Tibial nerve (tissue), 3 donors: ENCODE measurements around the gene FGF10.

Experiments
- POLR2A ChIP-seq, 2 donors: fragments of 450-650 bp; IDR thresholded peaks; one replicate each; pipeline ENCODE4 v1.6.1; 2017; ENCODE audit warnings: antibody characterized with exemption in 2 of 2, mild to moderate bottlenecking in 2 of 2, moderate library complexity in 2 of 2
- TF ChIP-seq, protein P1 (sequence below), 5 experiments: fragments of 200-600 bp in 3 of 5; fragments of 450-650 bp in 2 of 5; sonication (generic) in 3 of 5; IDR thresholded peaks; one replicate each; pipeline ENCODE4 v1.5.1; 2016 to 2019; ENCODE audit warnings: antibody characterized with exemption in 5 of 5, mild to moderate bottlenecking in 3 of 5, moderate library complexity in 2 of 5

DNA sequence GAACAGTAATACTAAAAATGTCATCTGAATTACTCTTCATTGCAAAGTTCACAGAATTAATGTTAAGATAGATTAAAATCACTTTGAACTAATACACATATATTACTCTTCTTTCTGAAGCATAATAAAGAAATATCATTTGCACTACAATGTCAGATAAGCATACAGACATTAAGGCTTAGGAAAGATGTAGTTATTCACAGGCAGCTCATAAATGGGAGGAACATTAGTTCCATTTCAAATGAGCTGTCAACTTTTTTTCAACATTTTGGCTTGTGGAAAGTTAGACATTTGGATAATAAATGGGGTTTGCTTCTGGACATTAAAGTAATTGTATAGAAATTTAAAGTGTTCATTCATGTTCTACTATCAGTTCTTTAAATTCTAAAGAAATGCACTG is 6.3 kb downstream of the FGF10 start:
- TF ChIP-seq POLR2A (IDR thresholded peaks at IDR 0.05), result no peak
- TF ChIP-seq, protein P1, sequence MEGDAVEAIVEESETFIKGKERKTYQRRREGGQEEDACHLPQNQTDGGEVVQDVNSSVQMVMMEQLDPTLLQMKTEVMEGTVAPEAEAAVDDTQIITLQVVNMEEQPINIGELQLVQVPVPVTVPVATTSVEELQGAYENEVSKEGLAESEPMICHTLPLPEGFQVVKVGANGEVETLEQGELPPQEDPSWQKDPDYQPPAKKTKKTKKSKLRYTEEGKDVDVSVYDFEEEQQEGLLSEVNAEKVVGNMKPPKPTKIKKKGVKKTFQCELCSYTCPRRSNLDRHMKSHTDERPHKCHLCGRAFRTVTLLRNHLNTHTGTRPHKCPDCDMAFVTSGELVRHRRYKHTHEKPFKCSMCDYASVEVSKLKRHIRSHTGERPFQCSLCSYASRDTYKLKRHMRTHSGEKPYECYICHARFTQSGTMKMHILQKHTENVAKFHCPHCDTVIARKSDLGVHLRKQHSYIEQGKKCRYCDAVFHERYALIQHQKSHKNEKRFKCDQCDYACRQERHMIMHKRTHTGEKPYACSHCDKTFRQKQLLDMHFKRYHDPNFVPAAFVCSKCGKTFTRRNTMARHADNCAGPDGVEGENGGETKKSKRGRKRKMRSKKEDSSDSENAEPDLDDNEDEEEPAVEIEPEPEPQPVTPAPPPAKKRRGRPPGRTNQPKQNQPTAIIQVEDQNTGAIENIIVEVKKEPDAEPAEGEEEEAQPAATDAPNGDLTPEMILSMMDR (IDR thresholded peaks at IDR 0.05), result no peak
